Hematopoietic multipotent progenitor cell treated with erythropoietin and hydrocortisone succinate and interleukin-3 and kit ligand, for 17 days (in vitro differentiated cells): ENCODE data around the gene THBS4.

Source experiments
- DNase-seq: peaks from one replicate; pipeline ENCODE4 v3.0.0-alpha.2; 2015; ENCODE audit warnings: low spot score

Gene THBS4

GRCh38 chr5:80116465-80116864 lies 81.3 kb downstream of the THBS4 start:
- no peak for DNase-seq

DNA sequence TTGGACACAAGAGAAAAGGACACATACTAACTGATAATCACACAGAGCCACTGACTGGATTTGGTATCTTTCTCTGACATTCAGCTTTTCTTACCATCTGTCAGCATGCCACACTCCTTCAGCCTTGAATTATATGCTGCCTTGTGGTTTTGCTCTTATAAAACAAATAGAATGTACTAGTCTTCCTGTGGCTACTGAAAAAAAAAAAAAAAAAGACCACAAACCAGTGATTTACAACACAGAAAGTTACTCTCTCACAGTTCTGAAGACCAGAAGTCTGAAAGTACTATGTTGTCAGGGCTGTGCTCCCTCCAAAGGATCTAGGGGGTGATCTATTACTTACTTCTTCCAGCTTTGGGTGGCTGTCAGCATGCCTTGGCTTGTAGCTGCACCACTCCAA lies 82.3 kb downstream of the THBS4 start:
- no peak for DNase-seq

DNA sequence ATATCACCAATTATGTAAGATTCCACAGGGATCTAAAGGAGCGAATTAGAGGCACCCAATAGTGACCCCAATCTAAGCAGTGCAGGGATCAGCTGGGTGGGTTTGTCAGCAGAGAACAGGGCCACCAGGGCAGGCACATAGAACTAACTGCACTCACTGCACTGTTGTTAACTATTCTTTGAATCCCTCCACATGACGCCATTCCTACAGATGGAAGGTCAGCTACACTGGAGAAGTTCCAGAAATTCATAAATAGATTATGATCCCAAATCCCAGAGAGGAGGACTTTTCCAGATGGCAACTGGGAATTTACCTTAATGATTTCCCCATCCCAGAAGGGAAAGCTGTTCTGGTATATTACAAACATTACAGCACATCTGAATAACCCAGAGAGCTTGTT lies 84.2 kb downstream of the THBS4 start:
- no peak for DNase-seq

- DNase-seq: no peak
Measured at GRCh38 chr5:80122579-80122978, 87.4 kb downstream of the THBS4 start.

GRCh38 chr5:80124121-80124918 lies 89.2 kb downstream of the THBS4 start:
- DNase-seq: no peak

GRCh38 chr5:80125022-80125961 lies 90.1 kb downstream of the THBS4 start:
- DNase-seq: no peak

DNA sequence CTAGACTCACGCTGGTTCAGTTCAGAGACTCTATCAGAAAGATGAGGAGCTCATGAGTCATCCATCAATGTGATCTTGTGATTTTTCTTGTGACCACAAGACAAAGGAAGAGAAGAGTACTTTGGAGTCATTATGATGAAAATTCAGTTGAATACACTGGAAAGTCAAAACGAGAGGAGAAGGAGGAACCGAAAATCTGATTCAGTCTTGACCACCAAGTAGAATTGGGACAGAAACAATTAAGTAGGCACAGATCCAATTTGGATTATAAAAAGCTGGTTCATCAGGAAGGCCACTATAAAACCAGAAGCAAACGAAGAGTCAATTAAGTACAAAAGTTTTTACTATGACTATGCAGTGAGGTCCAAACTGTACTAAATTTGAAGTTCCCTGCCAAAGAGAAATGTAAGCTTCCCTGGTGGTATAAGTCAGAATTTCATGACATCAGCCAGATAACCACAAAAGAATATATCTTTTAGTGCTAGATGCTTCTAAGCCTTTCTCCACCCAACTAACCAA lies 90.9 kb downstream of the THBS4 start:
- DNase-seq: no peak

GRCh38 chr5:80127116-80127552 lies 92.0 kb downstream of the THBS4 start:
- no peak for DNase-seq

- no peak for DNase-seq
Measured at GRCh38 chr5:80128141-80128540, 93.0 kb downstream of the THBS4 start.

GRCh38 chr5:80129146-80129545 lies 94.0 kb downstream of the THBS4 start:
- DNase-seq: no peak
